Loucy (cell line): ENCODE results near the gene TRABD2B.

Source experiments
- H2AFZ ChIP-seq: fragments of 200-600 bp; sonication (generic); 2 replicates; pipeline ENCODE4 v1.6.0; 2016; ENCODE audit warnings: antibody characterized with exemption, mild to moderate bottlenecking, low read length, moderate library complexity
- H3F3A ChIP-seq: fragments of 200-600 bp; 2 replicates; pipeline ENCODE4 v1.6.0; 2016; ENCODE audit warnings: antibody characterized with exemption, low read depth, mild to moderate bottlenecking
- H3K27me3 ChIP-seq: fragments of 200-600 bp; sonication (generic); 2 replicates; pipeline ENCODE4 v1.6.1; 2014; ENCODE audit warnings: low read length, mild to moderate bottlenecking; ENCODE audit not compliant: insufficient read depth, poor library complexity, severe bottlenecking
- H3K36me3 ChIP-seq: fragments of 200-600 bp; sonication (generic); 2 replicates; pipeline ENCODE4 v1.6.1; 2016; ENCODE audit warnings: low read length; ENCODE audit not compliant: insufficient read depth
- H3K4me1 ChIP-seq: fragments of 200-600 bp; sonication (generic); 2 replicates; pipeline ENCODE4 v1.5.1; 2014; ENCODE audit warnings: low read length, mild to moderate bottlenecking; ENCODE audit not compliant: insufficient read depth, poor library complexity, severe bottlenecking
- H3K4me2 ChIP-seq: fragments of 200-600 bp; sonication (generic); 2 replicates; pipeline ENCODE4 v1.6.0; 2014; ENCODE audit warnings: antibody characterized with exemption, low read length, low read depth, mild to moderate bottlenecking; ENCODE audit not compliant: poor library complexity, severe bottlenecking
- H3K4me3 ChIP-seq: fragments of 200-600 bp; sonication (generic); 2 replicates; pipeline ENCODE4 v1.5.1; 2014; ENCODE audit warnings: low read length, mild to moderate bottlenecking, mixed read lengths; ENCODE audit not compliant: poor library complexity, severe bottlenecking
- H3K79me2 ChIP-seq: fragments of 200-600 bp; sonication (generic); 2 replicates; pipeline ENCODE4 v1.6.1; 2014; ENCODE audit warnings: low read length; ENCODE audit not compliant: insufficient read depth
- H3K9ac ChIP-seq: fragments of 200-600 bp; sonication (generic); 2 replicates; pipeline ENCODE4 v1.6.0; 2014; ENCODE audit warnings: mild to moderate bottlenecking, low read depth, low read length, moderate library complexity; ENCODE audit not compliant: poor library complexity, severe bottlenecking
- H3K9me2 ChIP-seq: fragments of 200-600 bp; sonication (generic); replicated peaks from 2 replicates; pipeline ENCODE4 v1.6.1; 2016; ENCODE audit warnings: low read depth, low read length, mixed read lengths
- H3K9me3 ChIP-seq: fragments of 200-600 bp; sonication (generic); 2 replicates; pipeline ENCODE4 v1.6.1; 2014; ENCODE audit warnings: mild to moderate bottlenecking, antibody characterized with exemption, low read length, low read depth; ENCODE audit not compliant: insufficient read depth
- H4K20me1 ChIP-seq: fragments of 200-600 bp; sonication (generic); 2 replicates; pipeline ENCODE4 v1.6.0; 2014; ENCODE audit warnings: antibody characterized with exemption, low read length, mild to moderate bottlenecking; ENCODE audit not compliant: insufficient read depth, poor library complexity, severe bottlenecking
- CTCF ChIP-seq: fragments of 200-600 bp; sonication (generic); conservative IDR thresholded peaks from 2 replicates; pipeline ENCODE4 v1.5.1; 2014; ENCODE audit warnings: mild to moderate bottlenecking, antibody characterized with exemption, low read length
- EZH2phosphoT487 ChIP-seq: fragments of 200-600 bp; IDR thresholded peaks from 2 replicates; pipeline ENCODE4 v1.6.1; 2018; ENCODE audit warnings: antibody characterized with exemption, mild to moderate bottlenecking, moderate library complexity, borderline replicate concordance

Gene TRABD2B

GRCh38 chr1:47812904-47813514 is 184.2 kb downstream of the TRABD2B start:
- Histone ChIP-seq H3K36me3 (no peaks in the 10 kb centered on the region), H3F3A (no peaks in the 10 kb centered on the region), H3K79me2 (no peaks in the 10 kb centered on the region), H3K27me3 (no peaks in the 10 kb centered on the region), H2AFZ (no peak overlapping the region), H3K4me2 (no peak overlapping the region), H3K9me3 (no peaks in the 10 kb centered on the region), H3K9me2 (no peaks in the 10 kb centered on the region), H3K4me1 (peaks cover 11% of the 10 kb centered on the region), H3K9ac (no peak overlapping the region), H4K20me1 (no peaks in the 10 kb centered on the region), H3K4me3 (no peak overlapping the region)
- TF ChIP-seq EZH2phosphoT487 (no peak), CTCF (no peak)

GRCh38 chr1:47810964-47811682 is 186.1 kb downstream of the TRABD2B start:
- Histone ChIP-seq H2AFZ (peak overlapping the region; percentile 69; the same call in 1 of the 2 replicates), H3K27me3 (no peaks in the 10 kb centered on the region), H3K9ac (no peak overlapping the region), H3K79me2 (no peaks in the 10 kb centered on the region), H3K9me3 (no peaks in the 10 kb centered on the region), H3K36me3 (no peaks in the 10 kb centered on the region), H3K4me1 (peaks cover 11% of the 10 kb centered on the region), H3K4me2 (peak overlapping the region; percentile 49), H3K9me2 (no peaks in the 10 kb centered on the region), H3K4me3 (no peak overlapping the region), H4K20me1 (no peaks in the 10 kb centered on the region), H3F3A (no peaks in the 10 kb centered on the region)
- TF ChIP-seq CTCF (no peak), EZH2phosphoT487 (no peak)

DNA sequence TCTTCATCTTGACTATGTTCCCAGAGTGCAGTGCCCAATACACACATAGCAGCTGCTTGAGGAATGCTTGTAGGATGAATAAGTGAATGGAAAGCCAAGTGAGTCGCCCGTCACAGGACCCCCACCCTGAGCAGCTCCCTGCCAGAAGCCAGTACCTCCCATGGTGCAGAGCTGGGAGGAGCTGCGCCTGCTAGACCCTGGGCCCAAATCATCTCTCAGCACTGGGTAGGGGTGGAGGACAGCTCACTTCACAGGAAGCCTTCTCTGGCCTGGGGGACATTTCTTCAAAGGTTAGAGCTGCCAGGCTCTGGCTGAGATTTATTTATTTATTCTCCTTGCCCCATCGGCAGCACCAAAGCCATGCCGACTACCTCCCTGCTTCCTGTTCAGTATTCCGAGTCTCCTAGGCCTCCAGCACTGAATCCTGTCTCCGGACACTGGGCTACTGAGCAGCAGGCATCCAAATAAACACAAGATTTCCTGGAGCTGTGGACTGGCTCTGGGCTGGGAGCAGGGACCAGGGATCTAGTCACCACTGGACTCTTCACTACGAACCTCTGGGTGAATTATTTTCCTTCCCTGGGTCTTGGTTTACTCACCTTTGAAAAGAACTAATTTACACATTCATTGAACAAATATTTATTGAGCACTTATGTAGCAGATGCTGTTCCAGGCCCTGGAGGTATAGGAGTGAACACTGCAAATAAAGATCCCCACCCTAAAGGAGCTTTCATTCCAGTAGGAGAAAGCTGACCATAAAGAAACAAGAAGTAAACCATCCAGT is 187.7 kb downstream of the TRABD2B start:
- Histone ChIP-seq H3K4me2 (no peak overlapping the region), H3F3A (no peaks in the 10 kb centered on the region), H3K4me1 (peaks cover 11% of the 10 kb centered on the region), H3K4me3 (no peak overlapping the region), H3K9me2 (no peaks in the 10 kb centered on the region), H3K9me3 (no peaks in the 10 kb centered on the region), H3K27me3 (no peaks in the 10 kb centered on the region), H3K36me3 (no peaks in the 10 kb centered on the region), H3K79me2 (no peaks in the 10 kb centered on the region), H3K9ac (no peak overlapping the region), H2AFZ (no peak overlapping the region), H4K20me1 (no peaks in the 10 kb centered on the region)
- TF ChIP-seq EZH2phosphoT487 (no peak), CTCF (no peak)
